Measurements from ENCODE around the gene TSC22D2.
"Not testable (repeated sequence)": the region's sequence is repeated elsewhere in the genome, so short reads cannot be mapped to it uniquely, and the experiment has no call there.

TSC22D2 gene

GRCh38 chr3:150494411-150494977, 86.4 kb downstream of the TSC22D2 start:
- DNase-seq = no peak

GRCh38 chr3:150495149-150495548, 87.1 kb downstream of the TSC22D2 start:
- DNase-seq = no peak

GRCh38 chr3:150495563-150496168, 87.6 kb downstream of the TSC22D2 start:
- DNase-seq = peak; percentile 11

DNA sequence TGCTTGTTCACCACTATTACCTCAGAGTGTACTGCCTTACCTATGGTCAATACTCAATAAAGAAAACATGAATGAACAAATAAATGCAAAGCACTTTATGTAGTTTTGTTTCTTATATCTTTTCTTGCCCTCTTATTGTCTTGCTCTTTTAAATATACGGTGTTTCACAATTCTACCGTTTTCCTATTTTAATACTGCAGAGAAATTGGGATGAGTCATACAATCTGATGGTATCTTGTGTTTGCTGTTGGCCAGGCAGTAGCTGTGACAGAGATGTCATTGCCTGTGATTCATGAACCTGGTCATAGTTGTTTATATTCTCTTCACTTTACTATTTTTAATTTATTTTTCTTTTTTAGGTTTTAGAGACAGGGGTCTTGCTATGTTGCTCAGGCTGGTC, 89.9 kb downstream of the TSC22D2 start:
- DNase-seq = no peak

DNA sequence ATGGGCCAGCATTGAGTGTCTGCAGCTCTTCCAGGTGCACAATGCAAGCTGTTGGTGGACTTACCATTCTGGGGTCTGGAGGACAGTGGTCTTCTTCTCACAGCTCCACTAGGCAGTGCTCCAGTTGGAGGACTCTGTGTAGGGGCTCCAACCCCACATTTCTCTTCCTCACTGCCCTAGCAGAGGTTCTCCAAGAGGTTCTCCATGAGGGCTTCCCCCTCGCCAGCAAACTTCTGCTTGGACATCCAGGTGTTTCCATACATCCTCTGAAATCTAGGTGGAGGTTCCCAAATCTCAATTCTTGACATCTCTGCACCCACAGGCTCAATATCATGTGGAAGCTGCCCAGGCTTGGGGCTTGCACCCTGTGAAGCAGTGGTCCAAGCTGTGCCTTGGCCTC, 92.9 kb downstream of the TSC22D2 start:
- DNase-seq = not testable (repeated sequence)

DNA sequence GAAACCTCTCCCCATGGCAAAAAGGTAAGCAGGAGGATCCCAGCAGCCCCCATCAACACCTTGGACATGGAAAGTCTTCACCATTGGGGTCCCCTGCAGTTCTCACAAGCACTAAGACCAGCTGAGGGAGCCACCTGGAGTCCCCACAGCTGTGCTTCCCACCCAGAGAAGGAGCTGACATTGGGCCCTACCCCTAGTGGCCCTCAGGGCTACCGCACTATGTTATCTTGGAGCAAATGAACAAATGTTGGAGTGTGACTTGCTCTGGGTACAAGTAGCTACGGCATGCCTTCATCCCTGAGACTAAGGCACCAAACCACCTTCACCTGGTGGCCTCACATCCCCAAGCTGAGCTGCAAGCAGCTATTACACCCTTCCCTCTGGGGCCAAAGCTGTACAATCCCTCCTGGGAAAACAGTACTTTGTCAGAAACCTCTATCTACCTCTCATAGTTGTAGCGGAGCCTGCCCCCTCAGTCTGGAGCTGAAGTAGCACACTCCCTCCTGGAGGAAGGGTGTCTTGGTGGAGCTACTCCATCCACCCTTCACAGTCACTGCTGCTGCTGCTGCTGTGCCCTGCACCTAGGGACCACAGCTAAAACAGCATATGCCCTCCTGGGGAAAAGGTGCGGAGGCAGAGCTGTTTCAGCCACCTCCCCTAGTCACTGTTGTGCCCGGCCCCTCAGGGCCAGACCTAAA, 95.5 kb downstream of the TSC22D2 start:
- no peak for DNase-seq

GRCh38 chr3:150504483-150504882, 96.4 kb downstream of the TSC22D2 start:
- no peak for DNase-seq

DNA sequence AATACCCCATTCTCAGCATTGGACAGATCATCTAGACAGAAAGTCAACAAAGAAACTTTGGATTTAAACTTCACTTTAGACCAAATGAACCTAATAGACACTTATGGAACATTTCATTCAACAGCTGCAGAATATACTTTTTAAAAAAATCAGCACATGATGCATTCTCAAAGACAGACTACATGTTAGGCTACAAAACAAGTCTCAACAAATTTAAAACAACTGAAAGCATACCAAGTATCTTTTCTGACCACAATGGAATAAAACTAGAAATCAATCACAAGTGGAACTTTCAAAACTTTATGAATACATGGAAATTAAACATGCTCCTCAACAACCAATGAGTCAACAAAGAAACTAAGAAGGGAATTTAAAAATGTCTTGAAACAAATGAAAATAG, 100.3 kb downstream of the TSC22D2 start:
- no peak for DNase-seq

DNA sequence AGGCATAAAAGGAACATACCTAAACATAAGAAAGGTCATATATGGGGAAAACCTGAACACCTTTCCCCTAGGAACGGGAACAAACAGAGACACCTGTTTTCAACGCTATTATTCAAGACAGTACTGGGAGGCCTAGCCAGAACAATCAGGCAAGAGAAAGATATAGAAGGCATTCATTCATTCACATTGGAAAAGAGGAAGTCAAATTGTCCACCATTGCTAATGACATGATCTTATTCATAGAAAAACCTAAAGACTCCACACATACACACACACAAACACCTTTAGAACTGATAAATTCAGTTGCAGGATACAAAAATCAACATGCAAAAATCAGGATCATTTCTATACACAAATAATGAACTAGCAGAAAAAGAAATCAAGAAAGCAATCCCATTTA, 101.7 kb downstream of the TSC22D2 start:
- DNase-seq = no peak

- DNase-seq = no peak
Observed at GRCh38 chr3:150511122-150511821, 103.2 kb downstream of the TSC22D2 start.

DNA sequence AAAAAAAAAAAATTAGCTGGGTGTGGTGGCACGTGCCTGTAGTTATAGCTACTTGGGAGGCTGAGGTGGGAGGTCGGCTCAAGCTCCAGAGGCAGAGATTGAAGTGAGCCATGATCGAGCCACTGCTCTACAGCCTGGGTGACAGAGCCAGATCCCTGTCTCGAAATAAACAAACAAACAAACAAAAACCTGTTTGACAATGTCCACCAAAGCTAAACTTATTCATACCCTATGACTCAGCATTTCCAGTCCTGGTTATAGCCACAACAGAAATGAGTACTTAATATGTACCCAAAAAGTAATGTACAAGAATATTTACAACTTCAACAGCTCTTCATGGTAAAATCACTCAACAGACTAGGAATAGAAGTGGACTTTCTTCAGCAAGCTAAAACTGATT, 107.1 kb downstream of the TSC22D2 start:
- DNase-seq = no peak
